ENCODE data around the gene RNF157. TPM values are rescaled to one million over a fixed set of nuclear protein-coding genes. Genes with fewer than 3 reads are reported as not detected.
A peak's percentile ranks its signal among the peaks of the same experiment; 100 is the strongest.

Gene RNF157
- total and polyA plus RNA-seq, 9 of the 15 experiments (the other 6 are each of a cell fraction or from before 2014, with no cell fraction given): 8.1 to 31.7 (median 20.8) TPM

DNA sequence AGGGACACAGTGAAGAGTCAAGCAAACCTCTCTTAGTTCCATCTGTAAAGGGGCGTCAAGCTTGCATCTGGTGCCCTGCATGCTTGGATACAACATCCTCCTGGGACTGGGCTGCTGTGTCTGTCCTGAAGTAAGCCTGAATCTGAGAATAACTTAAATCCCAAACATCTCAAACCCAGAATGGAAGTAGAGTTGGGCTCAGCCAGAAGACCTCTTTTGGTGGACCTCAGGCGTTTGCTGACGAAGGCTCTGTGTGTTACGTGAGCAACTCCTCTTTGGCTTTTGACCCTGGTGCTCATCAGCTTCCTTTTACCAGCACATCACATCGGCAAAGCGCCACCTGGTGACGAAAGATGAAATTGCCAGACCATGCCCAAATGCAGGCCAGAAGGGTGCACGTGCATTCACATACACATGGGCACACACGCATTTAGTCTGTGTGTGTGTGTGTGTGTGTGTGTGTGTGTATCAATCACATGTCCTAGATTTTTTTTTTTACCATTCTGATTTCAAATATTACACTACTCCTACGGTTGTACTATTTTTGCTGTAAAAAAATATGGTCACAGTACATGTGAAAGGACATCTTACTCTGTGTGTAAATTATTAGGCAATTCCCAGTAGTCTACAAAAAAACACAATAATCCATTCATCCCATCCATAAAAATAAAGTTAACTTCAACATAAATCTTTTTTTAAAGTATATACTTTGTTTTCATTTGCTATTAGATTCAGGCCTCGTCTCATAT is 58.1 kb downstream of the RNF157 start (continued):
- TF ChIP-seq, protein P1, sequence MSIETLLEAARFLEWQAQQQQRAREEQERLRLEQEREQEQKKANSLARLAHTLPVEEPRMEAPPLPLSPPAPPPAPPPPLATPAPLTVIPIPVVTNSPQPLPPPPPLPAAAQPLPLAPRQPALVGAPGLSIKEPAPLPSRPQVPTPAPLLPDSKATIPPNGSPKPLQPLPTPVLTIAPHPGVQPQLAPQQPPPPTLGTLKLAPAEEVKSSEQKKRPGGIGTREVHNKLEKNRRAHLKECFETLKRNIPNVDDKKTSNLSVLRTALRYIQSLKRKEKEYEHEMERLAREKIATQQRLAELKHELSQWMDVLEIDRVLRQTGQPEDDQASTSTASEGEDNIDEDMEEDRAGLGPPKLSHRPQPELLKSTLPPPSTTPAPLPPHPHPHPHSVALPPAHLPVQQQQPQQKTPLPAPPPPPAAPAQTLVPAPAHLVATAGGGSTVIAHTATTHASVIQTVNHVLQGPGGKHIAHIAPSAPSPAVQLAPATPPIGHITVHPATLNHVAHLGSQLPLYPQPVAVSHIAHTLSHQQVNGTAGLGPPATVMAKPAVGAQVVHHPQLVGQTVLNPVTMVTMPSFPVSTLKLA (conservative IDR thresholded peaks at IDR 0.05): peak; percentile 88 to 89
- TF ChIP-seq NFIX (CRISPR knock-in tag; IDR thresholded peaks at IDR 0.05; ENCODE audit: low read depth) (no peak), KDM2B (CRISPR knock-in tag; IDR thresholded peaks at IDR 0.05) (no peak), CCAR2 (IDR thresholded peaks at IDR 0.05; ENCODE audit: low read depth, low read length) (no peak), ZNF41 (CRISPR knock-in tag; conservative IDR thresholded peaks at IDR 0.05) (no peak), MTA1 (IDR thresholded peaks at IDR 0.05; ENCODE audit: borderline replicate concordance) (no peak), CEBPB (tag; IDR thresholded peaks at IDR 0.05) (peak; percentile 31; the same call in 1 of the 2 replicates), HOXB6 (CRISPR knock-in tag; IDR thresholded peaks at IDR 0.05; ENCODE audit: borderline replicate concordance) (no peak), NFE2L1 (tag; IDR thresholded peaks at IDR 0.05; ENCODE audit: borderline replicate concordance, low read depth) (no peak), ARHGAP35 (IDR thresholded peaks at IDR 0.05; ENCODE audit: partially characterized antibody) (no peak), BDP1 (IDR thresholded peaks at IDR 0.05; ENCODE audit: insufficient read depth, insufficient read length) (no peak), KAT7 (CRISPR knock-in tag; IDR thresholded peaks at IDR 0.05; ENCODE audit: borderline replicate concordance) (no peak), TAL1 (IDR thresholded peaks at IDR 0.05) (no peak)
- TF ChIP-seq, protein P2, sequence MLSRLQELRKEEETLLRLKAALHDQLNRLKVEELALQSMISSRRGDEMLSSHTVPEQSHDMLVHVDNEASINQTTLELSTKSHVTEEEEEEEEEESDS (CRISPR knock-in tag; IDR thresholded peaks at IDR 0.05): no peak
- TF ChIP-seq, protein P3, sequence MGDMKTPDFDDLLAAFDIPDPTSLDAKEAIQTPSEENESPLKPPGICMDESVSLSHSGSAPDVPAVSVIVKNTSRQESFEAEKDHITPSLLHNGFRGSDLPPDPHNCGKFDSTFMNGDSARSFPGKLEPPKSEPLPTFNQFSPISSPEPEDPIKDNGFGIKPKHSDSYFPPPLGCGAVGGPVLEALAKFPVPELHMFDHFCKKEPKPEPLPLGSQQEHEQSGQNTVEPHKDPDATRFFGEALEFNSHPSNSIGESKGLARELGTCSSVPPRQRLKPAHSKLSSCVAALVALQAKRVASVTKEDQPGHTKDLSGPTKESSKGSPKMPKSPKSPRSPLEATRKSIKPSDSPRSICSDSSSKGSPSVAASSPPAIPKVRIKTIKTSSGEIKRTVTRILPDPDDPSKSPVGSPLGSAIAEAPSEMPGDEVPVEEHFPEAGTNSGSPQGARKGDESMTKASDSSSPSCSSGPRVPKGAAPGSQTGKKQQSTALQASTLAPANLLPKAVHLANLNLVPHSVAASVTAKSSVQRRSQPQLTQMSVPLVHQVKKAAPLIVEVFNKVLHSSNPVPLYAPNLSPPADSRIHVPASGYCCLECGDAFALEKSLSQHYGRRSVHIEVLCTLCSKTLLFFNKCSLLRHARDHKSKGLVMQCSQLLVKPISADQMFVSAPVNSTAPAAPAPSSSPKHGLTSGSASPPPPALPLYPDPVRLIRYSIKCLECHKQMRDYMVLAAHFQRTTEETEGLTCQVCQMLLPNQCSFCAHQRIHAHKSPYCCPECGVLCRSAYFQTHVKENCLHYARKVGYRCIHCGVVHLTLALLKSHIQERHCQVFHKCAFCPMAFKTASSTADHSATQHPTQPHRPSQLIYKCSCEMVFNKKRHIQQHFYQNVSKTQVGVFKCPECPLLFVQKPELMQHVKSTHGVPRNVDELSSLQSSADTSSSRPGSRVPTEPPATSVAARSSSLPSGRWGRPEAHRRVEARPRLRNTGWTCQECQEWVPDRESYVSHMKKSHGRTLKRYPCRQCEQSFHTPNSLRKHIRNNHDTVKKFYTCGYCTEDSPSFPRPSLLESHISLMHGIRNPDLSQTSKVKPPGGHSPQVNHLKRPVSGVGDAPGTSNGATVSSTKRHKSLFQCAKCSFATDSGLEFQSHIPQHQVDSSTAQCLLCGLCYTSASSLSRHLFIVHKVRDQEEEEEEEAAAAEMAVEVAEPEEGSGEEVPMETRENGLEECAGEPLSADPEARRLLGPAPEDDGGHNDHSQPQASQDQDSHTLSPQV (IDR thresholded peaks at IDR 0.05): peak; percentile 90
- TF ChIP-seq, protein P4, sequence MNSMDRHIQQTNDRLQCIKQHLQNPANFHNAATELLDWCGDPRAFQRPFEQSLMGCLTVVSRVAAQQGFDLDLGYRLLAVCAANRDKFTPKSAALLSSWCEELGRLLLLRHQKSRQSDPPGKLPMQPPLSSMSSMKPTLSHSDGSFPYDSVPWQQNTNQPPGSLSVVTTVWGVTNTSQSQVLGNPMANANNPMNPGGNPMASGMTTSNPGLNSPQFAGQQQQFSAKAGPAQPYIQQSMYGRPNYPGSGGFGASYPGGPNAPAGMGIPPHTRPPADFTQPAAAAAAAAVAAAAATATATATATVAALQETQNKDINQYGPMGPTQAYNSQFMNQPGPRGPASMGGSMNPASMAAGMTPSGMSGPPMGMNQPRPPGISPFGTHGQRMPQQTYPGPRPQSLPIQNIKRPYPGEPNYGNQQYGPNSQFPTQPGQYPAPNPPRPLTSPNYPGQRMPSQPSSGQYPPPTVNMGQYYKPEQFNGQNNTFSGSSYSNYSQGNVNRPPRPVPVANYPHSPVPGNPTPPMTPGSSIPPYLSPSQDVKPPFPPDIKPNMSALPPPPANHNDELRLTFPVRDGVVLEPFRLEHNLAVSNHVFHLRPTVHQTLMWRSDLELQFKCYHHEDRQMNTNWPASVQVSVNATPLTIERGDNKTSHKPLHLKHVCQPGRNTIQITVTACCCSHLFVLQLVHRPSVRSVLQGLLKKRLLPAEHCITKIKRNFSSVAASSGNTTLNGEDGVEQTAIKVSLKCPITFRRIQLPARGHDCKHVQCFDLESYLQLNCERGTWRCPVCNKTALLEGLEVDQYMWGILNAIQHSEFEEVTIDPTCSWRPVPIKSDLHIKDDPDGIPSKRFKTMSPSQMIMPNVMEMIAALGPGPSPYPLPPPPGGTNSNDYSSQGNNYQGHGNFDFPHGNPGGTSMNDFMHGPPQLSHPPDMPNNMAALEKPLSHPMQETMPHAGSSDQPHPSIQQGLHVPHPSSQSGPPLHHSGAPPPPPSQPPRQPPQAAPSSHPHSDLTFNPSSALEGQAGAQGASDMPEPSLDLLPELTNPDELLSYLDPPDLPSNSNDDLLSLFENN (IDR thresholded peaks at IDR 0.05; ENCODE audit: low read depth in 2 of 2, low read length in 2 of 2): no peak
- TF ChIP-seq, protein P5, sequence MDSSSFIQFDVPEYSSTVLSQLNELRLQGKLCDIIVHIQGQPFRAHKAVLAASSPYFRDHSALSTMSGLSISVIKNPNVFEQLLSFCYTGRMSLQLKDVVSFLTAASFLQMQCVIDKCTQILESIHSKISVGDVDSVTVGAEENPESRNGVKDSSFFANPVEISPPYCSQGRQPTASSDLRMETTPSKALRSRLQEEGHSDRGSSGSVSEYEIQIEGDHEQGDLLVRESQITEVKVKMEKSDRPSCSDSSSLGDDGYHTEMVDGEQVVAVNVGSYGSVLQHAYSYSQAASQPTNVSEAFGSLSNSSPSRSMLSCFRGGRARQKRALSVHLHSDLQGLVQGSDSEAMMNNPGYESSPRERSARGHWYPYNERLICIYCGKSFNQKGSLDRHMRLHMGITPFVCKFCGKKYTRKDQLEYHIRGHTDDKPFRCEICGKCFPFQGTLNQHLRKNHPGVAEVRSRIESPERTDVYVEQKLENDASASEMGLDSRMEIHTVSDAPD (CRISPR knock-in tag; IDR thresholded peaks at IDR 0.05): no peak
